NCI-H1930 (cell line): ENCODE measurements around the gene NUTM2D.
"Not testable (repeated sequence)": the region's sequence is repeated elsewhere in the genome, so short reads cannot be mapped to it uniquely, and the experiment has no call there.

ENCODE experiments used
- DNase-seq, 2 experiments: peaks; one replicate each; lab custom pipeline; 2025; lab: John Stamatoyannopoulos, UW

NUTM2D gene

GRCh38 chr10:87379115-87379514 is 21.6 kb downstream of the NUTM2D start:
- not testable (repeated sequence) for DNase-seq

GRCh38 chr10:87383149-87383857 is 25.8 kb downstream of the NUTM2D start:
- DNase-seq: not testable (repeated sequence)

- DNase-seq: not testable (repeated sequence)
Observed at GRCh38 chr10:87384283-87384682, 26.7 kb downstream of the NUTM2D start.

GRCh38 chr10:87385762-87386360 is 28.3 kb downstream of the NUTM2D start:
- DNase-seq: not testable (repeated sequence)

- not testable (repeated sequence) for DNase-seq
Observed at GRCh38 chr10:87391360-87391759, 33.8 kb downstream of the NUTM2D start.

GRCh38 chr10:87396206-87396605 is 38.7 kb downstream of the NUTM2D start:
- DNase-seq: not testable (repeated sequence)

- not testable (repeated sequence) for DNase-seq
Observed at GRCh38 chr10:87398436-87398835, 40.9 kb downstream of the NUTM2D start.

GRCh38 chr10:87407516-87408467 is 50.2 kb downstream of the NUTM2D start:
- DNase-seq: not testable (repeated sequence)

- not testable (repeated sequence) for DNase-seq
Observed at GRCh38 chr10:87413921-87414320, 56.4 kb downstream of the NUTM2D start.
